ELR (cell line): ENCODE data around the gene ZBTB5.
"Not testable (repeated sequence)": the region's sequence is repeated elsewhere in the genome, so short reads cannot be mapped to it uniquely, and the experiment has no call there.

Experiments
- DNase-seq: peaks from one replicate; pipeline ENCODE4 v3.0.0-alpha.2; 2015; ENCODE audit warnings: low read depth

The ZBTB5 gene

DNA sequence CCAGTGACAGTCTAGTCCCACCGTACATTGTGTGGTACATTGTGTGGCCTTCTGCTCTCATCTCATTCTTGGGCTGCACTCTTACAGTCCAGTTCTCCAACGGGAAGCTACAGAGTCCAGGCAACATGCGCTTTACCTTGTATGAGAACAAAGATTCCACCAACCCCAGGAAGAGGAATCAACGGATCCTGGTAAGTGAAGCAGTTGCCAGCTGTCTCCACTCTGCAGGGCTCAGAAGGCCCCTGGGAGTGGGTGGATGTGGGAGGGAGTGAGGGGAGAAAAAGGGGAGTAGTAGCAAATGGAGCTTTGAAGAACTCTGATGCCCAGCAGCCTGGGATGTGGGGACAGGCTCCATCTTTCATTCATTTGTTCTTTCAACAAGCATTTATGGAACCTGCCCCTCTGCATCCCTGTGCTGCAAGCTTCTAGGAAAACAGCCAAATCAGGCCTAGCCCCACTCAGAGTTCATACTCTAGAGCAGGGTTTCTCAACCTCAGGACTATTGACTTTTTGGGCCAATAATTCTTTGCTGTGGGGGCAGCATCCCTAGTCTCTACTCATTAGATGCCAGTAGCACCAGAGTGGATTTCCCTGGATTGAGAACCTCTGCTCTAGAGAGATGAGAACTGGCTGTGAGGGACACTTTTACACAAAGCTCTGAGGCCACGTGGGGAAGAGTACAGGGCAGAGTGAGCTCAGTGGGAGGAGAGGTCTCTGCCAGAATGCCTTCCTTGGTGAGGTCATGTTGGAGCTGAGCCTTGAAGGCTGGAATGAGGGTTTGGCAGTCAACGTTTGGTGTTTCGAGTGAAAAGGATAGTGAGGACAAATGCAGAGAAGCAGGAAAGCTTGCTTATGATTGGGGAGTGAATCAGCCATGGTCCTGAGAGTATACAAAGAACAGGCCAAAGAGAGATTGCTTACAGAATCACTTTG, 21.6 kb upstream of the ZBTB5 start:
- peak; percentile 78 for DNase-seq

DNA sequence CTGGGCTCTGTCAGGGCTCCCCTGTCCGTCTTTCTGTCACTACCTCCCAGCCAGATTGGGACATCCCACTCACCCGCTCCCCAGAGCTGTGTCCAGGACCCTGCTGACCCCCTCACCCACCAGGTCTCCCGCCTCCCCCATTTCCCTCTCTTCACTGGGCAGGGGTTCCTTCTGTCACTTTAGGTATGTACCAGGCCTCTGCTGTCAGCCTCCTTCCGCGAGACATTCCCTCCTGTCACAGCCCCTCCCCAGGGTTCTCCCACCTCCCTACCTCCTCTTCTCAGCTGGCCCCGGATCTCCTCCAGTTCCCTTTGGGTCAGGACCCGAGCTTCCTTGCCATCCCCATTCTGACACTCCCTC, 21.0 kb upstream of the ZBTB5 start:
- no peak for DNase-seq

DNA sequence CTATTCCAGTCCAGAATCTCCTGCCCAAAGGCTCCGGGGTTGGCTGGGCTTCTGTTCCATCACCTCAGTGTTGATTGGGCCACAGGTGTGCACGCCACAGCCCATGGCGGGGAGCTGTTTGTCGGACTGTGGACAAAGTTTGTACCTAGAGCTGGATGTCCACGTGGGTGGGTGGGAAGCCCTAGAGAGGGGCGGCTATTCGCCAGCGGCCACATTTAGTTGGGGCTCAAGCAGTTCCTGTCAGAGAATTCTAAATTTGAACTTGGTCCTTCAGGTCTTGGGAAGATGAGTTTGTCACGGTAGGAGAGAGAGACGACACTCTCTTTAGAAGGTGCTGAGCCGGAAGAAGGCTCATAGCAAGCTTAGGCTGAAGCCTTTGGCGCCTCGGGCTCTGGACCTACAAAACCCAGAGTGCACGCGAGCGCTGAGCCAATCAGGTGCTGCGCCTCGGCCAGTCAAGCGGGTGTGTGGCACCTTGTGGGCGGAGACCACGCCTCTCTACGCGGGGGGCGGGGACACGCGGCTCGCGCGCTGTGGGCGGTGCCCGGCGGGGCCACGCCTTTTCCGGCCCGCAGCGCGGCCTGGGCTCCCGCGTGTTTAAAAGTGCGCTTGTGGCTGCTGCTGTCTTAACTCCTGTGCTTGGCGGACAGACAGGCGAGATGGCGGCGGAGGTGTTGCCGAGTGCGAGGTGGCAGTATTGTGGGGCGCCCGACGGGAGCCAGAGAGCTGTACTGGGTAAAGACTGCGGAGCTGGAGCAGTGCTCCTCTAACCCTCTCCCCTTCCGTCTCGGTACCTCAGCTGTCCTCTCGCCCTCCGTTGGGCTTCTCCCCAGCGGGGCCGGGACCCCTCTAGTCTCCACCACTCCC, 20.4 kb upstream of the ZBTB5 start, which contains the start of gene POLR1E:
Gene POLR1E (plus strand): TSS at position 560 of the 867 bp plus-strand sequence. CDS start 100 bp downstream, at position 660.
- peak; percentile 97 for DNase-seq

DNA sequence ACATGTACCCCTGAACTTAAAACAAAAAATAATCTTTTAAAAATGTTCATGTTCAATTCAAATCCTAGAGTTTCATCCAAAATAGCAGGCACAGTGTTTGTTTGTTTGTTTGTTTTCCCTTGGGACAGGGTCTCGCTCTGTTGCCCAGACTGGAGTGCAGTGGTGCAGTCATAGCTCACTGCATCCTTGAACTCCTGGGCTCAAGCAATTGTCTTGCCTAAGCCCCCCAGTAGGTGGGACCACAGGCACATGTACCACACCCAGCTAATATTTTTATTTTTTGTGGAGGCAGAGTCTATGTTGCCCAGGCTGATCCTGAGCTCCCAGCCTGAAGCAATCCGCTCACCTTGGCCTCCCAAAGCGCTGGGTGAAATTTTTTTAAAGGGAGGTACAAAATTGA, 15.5 kb upstream of the ZBTB5 start:
- DNase-seq = peak; percentile 16

DNA sequence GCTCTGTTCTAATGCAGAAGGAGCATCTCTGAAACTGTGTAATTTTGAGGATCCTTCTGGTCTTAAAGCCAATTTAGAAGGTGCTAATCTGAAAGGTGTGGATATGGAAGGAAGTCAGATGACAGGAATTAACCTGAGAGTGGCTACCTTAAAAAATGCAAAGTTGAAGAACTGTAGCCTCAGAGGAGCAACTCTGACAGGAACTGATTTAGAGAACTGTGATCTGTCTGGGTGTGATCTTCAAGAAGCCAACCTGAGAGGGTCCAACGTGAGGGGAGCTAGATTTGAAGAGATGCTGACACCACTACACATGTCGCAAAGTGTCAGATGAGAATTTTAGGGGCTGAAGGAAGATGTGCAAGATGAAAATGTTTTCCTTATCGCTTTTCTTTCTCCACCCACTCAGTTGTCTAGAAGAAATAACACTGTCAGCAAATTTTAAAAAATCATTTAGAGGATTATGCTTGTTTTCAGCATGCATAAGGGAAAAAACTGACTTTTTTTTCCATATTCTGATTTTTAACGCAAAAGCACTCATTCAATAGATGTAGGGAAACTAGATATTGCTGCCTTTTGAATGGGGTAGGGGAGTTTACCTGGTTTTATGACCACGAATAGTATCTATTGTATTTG, 12.9 kb upstream of the ZBTB5 start:
- DNase-seq = not testable (repeated sequence)

DNA sequence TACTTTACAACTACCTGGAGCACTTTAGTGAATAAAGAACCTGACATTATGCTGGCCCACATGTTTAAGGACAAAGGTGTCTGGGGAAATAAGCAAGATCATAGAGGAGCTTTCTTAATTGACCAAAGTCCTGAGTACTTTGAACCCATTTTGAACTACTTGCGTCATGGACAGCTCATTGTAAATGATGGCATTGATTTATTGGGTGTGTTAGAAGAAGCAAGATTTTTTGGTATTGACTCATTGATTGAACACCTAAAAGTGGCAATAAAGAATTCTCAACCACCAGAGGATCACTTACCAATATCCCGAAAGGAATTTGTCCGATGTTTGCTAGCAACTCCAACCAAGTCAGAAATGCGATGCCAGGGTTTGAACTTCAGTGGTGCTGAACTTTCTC, 12.2 kb upstream of the ZBTB5 start:
- peak; percentile 52 for DNase-seq

DNA sequence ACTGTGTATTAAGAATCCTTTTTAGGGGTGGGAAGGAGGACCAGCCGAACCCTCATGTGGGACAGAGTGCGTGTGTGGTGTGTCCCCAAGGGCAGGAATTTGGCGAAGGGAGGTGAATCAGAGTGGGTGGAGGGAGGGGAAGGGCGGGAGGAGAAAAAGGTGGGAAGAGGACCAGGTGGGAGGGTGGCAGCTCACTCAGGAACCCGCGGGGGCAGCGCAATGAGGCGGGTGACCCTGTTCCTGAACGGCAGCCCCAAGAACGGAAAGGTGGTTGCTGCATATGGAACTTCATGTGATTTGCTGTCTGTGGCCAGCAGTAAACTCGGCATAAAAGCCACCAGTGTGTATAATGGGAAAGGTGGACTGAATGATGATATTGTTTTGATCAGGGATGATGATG, 11.7 kb upstream of the ZBTB5 start:
- DNase-seq = no peak

DNA sequence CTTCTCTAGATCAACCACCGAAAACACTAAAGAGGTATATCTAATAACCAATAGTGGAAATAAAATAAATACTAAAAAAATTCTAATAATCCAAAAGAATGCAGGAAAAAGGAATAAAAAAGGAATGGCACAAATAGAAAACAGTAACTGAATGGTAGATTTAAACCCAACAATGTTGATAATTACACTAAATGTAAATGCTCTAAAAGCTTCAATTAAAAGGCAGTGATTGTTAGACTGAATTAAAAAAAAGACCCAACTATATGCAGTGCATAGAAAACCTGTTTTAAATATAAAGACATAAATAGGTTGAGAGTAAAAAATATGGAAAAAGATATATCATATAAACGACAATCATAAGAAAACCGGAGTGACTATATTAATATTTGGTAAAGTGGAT, 9.2 kb upstream of the ZBTB5 start:
- no peak for DNase-seq

DNA sequence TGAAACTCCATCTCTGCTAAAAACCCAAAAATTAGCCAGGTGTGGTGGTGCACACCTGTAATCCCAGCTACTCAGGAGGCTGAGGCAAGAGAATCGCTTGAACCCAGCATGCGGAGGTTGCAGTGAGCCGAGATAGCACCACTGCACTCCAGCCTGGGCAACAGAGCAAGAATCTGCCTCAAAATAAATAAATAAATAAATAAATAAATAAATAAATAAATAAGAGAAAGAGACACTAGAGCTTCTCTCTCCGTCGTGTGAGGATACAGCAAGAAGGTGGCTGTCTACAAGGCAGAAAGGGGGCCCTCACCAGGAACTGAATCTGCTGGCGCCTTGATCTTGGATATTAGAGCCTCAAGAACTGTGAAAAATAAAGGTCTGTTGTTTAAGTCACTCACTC, 8.7 kb upstream of the ZBTB5 start:
- not testable (repeated sequence) for DNase-seq

DNA sequence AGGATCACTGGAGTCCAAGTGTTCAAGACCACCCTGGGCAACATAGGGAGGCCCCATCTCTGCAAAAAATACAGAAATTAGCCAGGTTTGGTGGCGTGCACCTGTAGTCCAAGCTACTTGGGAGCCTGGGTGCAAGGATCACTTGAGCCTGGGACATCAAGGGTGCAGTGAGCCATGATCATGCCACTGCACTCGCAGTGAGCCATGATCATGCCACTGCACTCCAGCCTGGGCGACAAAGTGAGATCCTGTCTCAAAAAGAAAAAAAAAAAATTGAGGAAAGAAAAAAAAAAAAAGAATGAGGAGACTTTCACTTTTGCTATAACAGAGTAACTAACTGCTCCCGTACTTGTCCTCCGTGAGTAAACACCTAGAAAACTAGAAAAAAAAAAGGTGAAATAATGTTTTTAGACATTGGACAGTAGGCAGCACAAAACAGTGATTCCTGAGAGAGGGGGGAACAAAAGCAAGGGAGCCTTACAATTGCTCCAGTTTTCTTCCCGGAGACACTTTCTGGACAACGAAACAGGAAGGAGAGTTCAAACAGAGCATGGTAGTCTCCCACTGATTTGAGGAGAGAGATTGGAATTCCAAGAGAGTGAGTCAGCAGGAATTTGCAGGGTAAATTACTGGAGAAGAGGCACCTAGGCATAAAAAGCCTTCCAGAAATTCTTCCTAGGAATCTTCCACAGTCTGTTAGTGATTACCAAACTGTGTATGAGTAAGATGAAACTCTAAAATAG, 6.9 kb upstream of the ZBTB5 start:
- peak; percentile 99 for DNase-seq

DNA sequence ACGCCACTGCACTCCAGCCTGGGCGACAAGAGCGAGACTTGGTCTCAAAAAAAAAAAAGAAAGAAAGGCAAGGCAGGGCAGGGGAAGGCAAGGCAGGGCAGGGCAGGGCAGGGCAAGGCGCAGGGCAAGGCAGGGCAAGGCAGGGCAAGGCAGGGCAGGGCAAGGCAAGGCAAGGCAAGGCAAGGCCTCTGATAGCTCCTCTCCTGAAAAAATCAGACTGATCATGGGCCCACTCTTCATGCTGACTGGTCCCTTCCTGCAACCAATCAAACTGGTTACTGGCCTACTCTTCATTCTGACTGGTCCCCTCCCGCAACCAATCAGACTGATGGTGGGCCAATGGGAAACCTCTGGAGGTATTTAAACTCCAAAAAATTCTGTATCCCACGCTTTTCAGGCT, 3.4 kb upstream of the ZBTB5 start:
- DNase-seq = no peak

DNA sequence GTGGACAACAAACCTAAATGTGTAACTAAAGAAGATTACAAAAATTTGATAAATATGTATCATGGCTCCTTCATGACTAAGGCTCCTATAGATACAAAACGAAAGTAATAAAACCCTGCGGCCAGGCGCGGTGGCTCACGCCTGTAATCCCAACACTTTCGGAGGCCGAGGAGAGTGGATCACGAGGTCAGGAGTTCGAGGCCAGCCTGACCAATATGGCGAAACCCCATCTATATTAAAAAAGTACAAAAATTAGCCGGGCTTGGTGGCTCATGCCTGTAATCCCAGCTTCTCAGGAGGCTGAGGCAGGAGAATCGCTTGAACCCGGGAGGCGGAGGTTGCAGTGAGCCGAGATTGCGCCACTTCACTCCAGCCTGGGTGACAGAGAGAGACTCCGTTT, 2.3 kb upstream of the ZBTB5 start:
- DNase-seq = not testable (repeated sequence)

DNA sequence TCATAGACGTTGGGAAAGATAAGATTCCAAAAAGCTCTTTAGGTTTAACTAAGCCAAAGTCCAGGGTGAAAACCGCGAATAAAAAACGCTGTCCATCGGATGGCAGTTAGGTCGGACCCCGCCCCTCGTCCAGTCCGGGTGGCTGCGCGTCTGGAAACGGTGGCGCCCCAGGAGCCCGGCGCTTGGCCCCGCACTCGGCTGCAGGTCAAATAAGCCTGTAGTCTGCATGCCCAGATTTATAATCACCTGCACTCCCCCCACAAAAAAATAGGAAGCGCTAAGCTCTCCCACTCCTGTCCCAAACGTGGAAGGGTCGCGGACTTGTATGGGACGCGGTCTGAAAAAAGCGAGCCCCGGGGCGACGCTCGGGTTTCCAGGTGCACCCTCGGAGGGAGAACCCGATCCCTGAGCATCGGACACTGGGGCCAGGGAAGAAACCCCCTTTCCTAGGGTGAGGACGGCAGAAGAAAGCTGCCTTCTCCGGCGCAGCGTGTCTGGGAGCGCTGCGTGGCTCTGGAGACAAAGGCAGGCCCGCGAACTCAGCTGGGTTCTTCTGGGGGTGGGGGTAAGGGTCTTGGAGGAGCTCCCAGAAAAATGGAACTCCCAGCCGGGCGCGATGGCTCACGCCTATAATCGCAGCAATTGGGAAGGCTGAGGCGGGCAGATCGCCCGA, 923 bp upstream of the ZBTB5 start:
- peak; percentile 90 for DNase-seq

DNA sequence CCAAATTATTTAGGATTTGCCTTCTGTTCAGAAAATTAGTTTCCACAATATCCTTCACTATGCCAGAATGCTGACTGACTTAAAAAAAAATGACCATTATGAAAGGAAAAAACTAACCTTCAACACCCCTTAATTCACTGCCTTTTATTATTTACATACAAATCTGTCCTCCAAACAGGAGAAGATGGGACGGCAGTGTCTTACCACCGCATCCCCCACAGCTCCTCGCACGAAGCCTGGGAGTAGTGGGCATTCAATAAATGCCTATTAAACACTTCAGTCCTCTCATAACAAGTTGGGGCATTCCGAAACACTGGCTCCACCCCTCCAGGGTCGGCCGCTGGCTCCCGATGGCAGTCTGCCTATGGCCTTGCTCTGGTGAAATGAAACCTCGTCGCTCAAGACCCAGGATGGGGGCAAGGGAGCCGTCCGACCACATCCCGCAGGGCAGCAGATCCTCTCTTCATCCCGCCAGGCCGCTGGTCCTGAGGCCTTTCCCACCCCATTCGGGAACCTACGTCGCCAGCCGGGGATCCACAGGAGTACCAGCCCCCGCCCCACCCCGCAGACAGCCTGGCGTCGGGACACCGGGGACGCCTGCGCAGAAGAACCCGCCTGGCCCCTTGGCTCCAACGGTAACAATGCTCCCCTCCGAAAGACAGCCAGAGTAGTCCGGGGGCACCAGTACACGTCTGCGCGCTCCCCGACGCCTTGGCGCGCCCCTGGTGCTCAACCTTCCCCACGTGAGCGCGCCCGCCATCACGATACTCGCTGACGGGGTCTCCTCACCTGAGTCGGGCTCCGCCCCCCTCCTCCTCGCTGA, 613 bp downstream of the ZBTB5 start:
- DNase-seq = peak; percentile 78

DNA sequence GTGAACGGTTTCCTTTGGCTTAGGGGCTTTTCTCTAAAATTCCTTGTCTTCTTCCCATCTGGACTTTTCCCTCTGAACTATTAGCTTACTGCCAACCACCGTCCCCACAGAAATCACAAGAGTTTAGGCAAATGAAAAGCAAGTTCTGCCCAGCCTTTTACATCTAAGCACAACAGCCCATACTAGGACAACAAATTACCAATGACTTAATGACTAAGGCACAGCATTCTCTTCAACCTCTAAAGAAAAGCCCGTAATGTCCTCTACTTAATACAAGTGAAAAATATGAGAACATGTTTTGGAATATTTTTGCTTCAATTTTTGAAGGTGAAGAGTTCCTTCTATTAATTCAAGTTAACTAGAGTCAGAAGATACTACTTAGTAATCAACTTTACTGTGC, 1.2 kb downstream of the ZBTB5 start:
- DNase-seq = peak; percentile 28

DNA sequence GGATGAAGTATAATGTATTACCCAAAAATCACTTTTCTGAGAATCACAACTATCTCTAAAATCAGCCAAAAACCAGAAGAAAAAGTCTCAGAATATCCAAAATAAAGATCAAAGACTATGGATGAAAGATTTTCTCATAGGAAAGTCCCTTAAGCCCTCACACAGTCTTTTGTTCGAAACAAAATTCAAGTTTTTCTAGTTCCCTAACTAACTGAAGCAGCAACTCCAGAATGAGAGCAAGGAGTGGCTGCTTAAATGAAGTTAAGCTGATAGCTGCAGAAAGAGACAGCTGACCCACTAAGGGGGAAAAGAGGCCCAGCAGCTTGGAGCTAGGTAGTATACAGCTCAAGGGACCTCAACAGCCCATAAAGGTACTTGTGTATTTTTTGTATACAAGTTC, 8.4 kb downstream of the ZBTB5 start:
- no peak for DNase-seq

DNA sequence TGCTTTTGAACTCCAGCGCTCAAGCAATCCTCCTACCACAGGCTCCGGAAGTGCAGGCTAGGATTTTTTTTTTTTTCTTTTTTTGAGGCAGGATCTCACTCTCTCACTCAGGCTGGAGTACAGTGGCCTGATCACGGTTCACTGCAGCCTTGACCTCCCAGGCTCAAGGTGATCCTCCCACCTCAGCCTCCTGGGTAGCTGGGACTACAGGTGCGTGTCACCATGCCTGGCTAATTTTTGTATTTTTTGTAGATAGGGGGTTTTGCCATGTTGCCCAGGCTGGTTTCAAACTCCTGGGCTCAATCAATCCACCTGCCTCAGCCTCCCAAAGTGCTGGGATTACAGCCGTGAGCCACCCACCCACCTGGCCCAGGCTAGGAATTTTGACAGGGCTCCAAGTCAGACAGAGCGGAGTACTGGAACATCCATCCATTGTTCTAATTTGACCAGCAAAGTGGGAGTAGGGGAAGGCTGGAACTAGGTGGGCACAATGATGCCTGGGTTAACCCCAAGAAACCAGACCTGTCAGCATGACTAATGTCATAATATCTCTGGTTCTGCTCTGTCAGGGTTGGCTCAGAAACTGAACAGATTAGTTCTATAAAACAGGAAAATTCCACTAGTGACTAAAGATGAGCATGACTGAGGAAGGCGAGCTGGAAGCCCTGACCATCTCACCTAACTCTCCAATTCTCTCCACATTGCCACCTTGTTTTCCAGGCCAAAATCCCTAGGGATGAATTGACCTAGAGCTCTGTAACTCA, 9.2 kb downstream of the ZBTB5 start:
- DNase-seq = no peak

DNA sequence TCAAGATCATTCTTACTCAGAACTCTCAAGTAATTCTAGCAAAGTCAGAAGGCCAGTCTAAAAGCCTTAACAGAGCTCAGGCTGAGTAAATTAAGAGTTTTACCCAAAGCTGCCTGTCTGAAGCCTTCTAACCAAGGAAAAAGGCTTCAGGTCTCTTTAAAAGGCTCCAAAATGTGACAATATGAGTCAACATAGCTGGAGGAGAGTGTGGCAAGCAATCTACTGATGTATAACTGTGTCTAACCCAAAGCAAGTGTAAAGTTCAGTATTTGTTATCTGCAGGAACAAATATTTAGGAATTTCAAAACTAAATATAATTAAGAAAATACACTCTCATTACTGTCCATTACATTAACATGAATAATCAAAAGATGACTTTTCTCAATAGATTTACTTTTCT, 11.0 kb downstream of the ZBTB5 start:
- DNase-seq = no peak

DNA sequence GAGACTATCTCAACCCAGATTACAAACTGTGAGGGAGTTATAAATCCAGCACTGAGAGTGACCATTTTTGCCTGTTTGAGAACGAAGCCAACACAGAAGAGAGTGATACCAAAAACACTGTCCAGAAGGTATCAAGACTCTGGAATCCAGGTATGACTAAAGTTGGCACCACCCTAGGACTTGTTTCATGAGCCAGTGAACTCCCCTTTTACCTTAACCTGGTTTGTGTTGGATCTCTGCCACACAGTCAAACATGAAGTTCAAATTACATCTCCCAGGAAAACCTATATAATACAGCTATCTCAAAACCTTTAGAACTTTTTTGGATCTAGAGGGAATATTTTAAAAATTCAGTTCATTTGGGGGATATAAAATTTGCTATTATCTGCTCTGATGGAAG, 11.4 kb downstream of the ZBTB5 start:
- no peak for DNase-seq

DNA sequence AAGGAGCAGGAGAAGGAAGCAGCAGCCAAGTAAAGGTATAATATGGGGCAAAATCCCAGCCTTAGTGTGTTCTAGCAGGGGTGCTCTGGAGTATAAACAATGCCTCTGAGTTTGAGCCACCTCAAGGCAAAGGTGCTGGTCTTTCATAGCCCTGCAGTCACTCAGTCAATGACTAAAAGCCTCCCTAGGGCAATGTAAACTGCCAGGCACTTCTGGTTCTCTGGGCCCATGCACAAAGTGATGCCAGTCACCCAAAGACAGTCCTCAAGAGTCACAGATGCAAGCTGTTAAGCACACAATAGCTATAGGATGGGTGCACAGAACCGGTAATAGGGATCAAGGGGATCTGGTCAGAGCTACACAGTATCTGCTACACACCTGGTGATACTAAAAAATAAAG, 12.6 kb downstream of the ZBTB5 start:
- DNase-seq = no peak
